Measurements from ENCODE around the gene PLXNA4. TPM values are rescaled to one million over a fixed set of nuclear protein-coding genes. Genes with fewer than 3 reads are reported as not detected.

PLXNA4 gene
- total RNA-seq, 1 experiment from 2014 or later = 1.0 TPM

GRCh38 chr7:132519936-132520335 lies 56.3 kb downstream of the PLXNA4 start:
- TF ChIP-seq EZH2 (IDR thresholded peaks at IDR 0.05; ENCODE audit: low read depth) (no peak), CTCF (conservative IDR thresholded peaks at IDR 0.05) (no peak)
- H3K27me3 ChIP-seq (ENCODE audit: insufficient read depth, low read depth) = peaks cover 42% of the 10 kb centered on the region
- no peak overlapping the region for H3K4me3 ChIP-seq
- CTCF ChIA-PET = no interaction called here
- no peaks in the 10 kb centered on the region for H3K9me3 ChIP-seq (ENCODE audit: insufficient read depth, low read depth)
- H3K9me2 ChIP-seq (ENCODE audit: insufficient read depth) = no peaks in the 10 kb centered on the region
- H3K4me2 ChIP-seq = no peak overlapping the region
- DNase-seq = no peak
- no peaks in the 10 kb centered on the region for H3K4me1 ChIP-seq (replicated peaks; ENCODE audit: insufficient read depth)
- no peaks in the 10 kb centered on the region for H3K79me2 ChIP-seq (ENCODE audit: low read depth)
- POLR2A ChIA-PET (ENCODE audit: unreplicated experiment) = no interaction called here
- no TSS peak for BruUV-seq (replicated peaks)
- intact Hi-C loops (cut with micrococcal nuclease; ENCODE audit: unreplicated experiment) = no loop called here
- H3K36me3 ChIP-seq (ENCODE audit: low read depth) = no peaks in the 10 kb centered on the region
- H3K27ac ChIP-seq = no peak overlapping the region
- no peaks in the 10 kb centered on the region for H3F3A ChIP-seq (ENCODE audit: insufficient read depth, low read depth)
- H4K20me1 ChIP-seq (ENCODE audit: insufficient read depth) = no peaks in the 10 kb centered on the region
- H2AFZ ChIP-seq = no peak overlapping the region

GRCh38 chr7:132518839-132519173 lies 57.5 kb downstream of the PLXNA4 start:
- Histone ChIP-seq H4K20me1 (ENCODE audit: insufficient read depth) (no peaks in the 10 kb centered on the region), H3K4me2 (no peak overlapping the region), H3K9me3 (ENCODE audit: insufficient read depth, low read depth) (no peaks in the 10 kb centered on the region), H3K27me3 (ENCODE audit: insufficient read depth, low read depth) (peaks cover 41% of the 10 kb centered on the region; the same call in 1 of the 2 replicates), H3K4me1 (replicated peaks; ENCODE audit: insufficient read depth) (no peaks in the 10 kb centered on the region), H3K27ac (no peak overlapping the region), H2AFZ (no peak overlapping the region), H3K4me3 (no peak overlapping the region), H3K36me3 (ENCODE audit: low read depth) (no peaks in the 10 kb centered on the region), H3F3A (ENCODE audit: insufficient read depth, low read depth) (no peaks in the 10 kb centered on the region), H3K79me2 (ENCODE audit: low read depth) (no peaks in the 10 kb centered on the region), H3K9me2 (ENCODE audit: insufficient read depth) (no peaks in the 10 kb centered on the region)
- ChIA-PET CTCF (no interaction called here), POLR2A (ENCODE audit: unreplicated experiment) (no interaction called here)
- intact Hi-C loops (cut with micrococcal nuclease; ENCODE audit: unreplicated experiment) = no loop called here
- no peak for DNase-seq
- no TSS peak for BruUV-seq (replicated peaks)
- TF ChIP-seq CTCF (conservative IDR thresholded peaks at IDR 0.05) = no peak
- no peak for TF ChIP-seq EZH2 (IDR thresholded peaks at IDR 0.05; ENCODE audit: low read depth)

- H3K36me3 ChIP-seq (ENCODE audit: low read depth) = no peaks in the 10 kb centered on the region
- H3F3A ChIP-seq (ENCODE audit: insufficient read depth, low read depth) = no peaks in the 10 kb centered on the region
- H3K9me2 ChIP-seq (ENCODE audit: insufficient read depth) = no peaks in the 10 kb centered on the region
- no peaks in the 10 kb centered on the region for H3K79me2 ChIP-seq (ENCODE audit: low read depth)
- H4K20me1 ChIP-seq (ENCODE audit: insufficient read depth) = no peaks in the 10 kb centered on the region
- no peaks in the 10 kb centered on the region for H3K9me3 ChIP-seq (ENCODE audit: insufficient read depth, low read depth)
- H2AFZ ChIP-seq = no peak overlapping the region
- POLR2A ChIA-PET (ENCODE audit: unreplicated experiment) = no interaction called here
- H3K4me1 ChIP-seq (replicated peaks; ENCODE audit: insufficient read depth) = no peaks in the 10 kb centered on the region
- H3K4me3 ChIP-seq = no peak overlapping the region
- intact Hi-C loops (cut with micrococcal nuclease; ENCODE audit: unreplicated experiment) = no loop called here
- H3K4me2 ChIP-seq = no peak overlapping the region
- no peak for DNase-seq
- TF ChIP-seq CTCF (conservative IDR thresholded peaks at IDR 0.05) (peak; percentile 63), EZH2 (IDR thresholded peaks at IDR 0.05; ENCODE audit: low read depth) (no peak)
- H3K27me3 ChIP-seq (ENCODE audit: insufficient read depth, low read depth) = peaks cover 41% of the 10 kb centered on the region; the same call in 1 of the 2 replicates
- no TSS peak for BruUV-seq (replicated peaks)
- CTCF ChIA-PET = no interaction called here
- no peak overlapping the region for H3K27ac ChIP-seq
These were observed 58.0 kb downstream of the PLXNA4 start for GRCh38 chr7:132518102-132518838.

Data from PC-9 (cell line).